HL-60 (cell line): ENCODE measurements around the gene DPH3.
"Not testable (repeated sequence)": the region's sequence is repeated elsewhere in the genome, so short reads cannot be mapped to it uniquely, and the experiment has no call there.

Source experiments
- DNase-seq, 2 experiments: peaks; one replicate each; pipeline ENCODE4 v3.0.0-alpha.2; 2010 to 2020; ENCODE audit warnings: low read depth in 1 of 2, low spot score in 1 of 2
- H3K27ac ChIP-seq: fragments of 250-450 bp; sonication (Bioruptor Pico); replicated peaks from 2 replicates; pipeline ENCODE4 v1.5.1; 2020; ENCODE audit warnings: mild to moderate bottlenecking, moderate library complexity
- H3K27me3 ChIP-seq: fragments of 250-450 bp; sonication (Bioruptor Pico); 2 replicates; pipeline ENCODE4 v1.5.1; 2021; ENCODE audit warnings: mild to moderate bottlenecking, moderate library complexity; ENCODE audit not compliant: insufficient read depth, poor library complexity, severe bottlenecking
- H3K4me3 ChIP-seq: replicated peaks from 2 replicates; pipeline ENCODE4 v1.5.1; 2011; ENCODE audit warnings: mild to moderate bottlenecking, control low read depth, low read length; ENCODE audit not compliant: insufficient read depth
- CTCF ChIP-seq: IDR thresholded peaks from one replicate; pipeline ENCODE4 v1.5.1; 2011; ENCODE audit warnings: low read length, control low read depth, inconsistent platforms; ENCODE audit not compliant: insufficient read depth
- GABPA ChIP-seq: IDR thresholded peaks from 2 replicates; pipeline ENCODE4 v1.6.1; 2012; ENCODE audit warnings: low read depth
- POLR2AphosphoS5 ChIP-seq: IDR thresholded peaks from 2 replicates; pipeline ENCODE4 v1.6.1; 2012; ENCODE audit warnings: low read depth
- REST ChIP-seq: IDR thresholded peaks from 2 replicates; pipeline ENCODE4 v1.6.1; 2012; ENCODE audit warnings: low read depth; ENCODE audit not compliant: insufficient replicate concordance
- SPI1 ChIP-seq: IDR thresholded peaks from 2 replicates; pipeline ENCODE4 v1.6.1; 2012; ENCODE audit warnings: low read depth, mild to moderate bottlenecking, borderline replicate concordance
- long read RNA-seq: library from polyadenylated mRNA; unstranded; transcript quantifications from one replicate; pipeline ENCODE4 v2.0.0, GENCODE V29; 2020

The DPH3 gene
- long read RNA-seq, transcript DPH3-201 (3 exons, 1,178 nt) = minor isoform, 20 of 283 reads
- long read RNA-seq, transcript DPH3-202 (2 exons, 3,052 nt) = minor isoform, 40 of 283 reads
- long read RNA-seq, transcript DPH3-204 (3 exons, 3,131 nt) = major isoform, 216 of 283 reads
- long read RNA-seq, partial matches to known transcripts = 1 of 283 reads
- long read RNA-seq, other reads (novel, unspliced or antisense) = 6 of 283 reads

GRCh38 chr3:16264708-16265454 lies at the start of gene DPH3, which contains the start of gene OXNAD1:
Gene DPH3, minus strand, starts transcription at chr3:16264943. Its CDS starts 67 bp downstream, at chr3:16264876.
Gene OXNAD1, plus strand, starts transcription at chr3:16265212. Its CDS starts 5,741 bp downstream, at chr3:16270953.
- H3K27ac ChIP-seq = peak within 1 kb of the TSS; percentile 91
- TF ChIP-seq CTCF (no peak), GABPA (peak; percentile 94), POLR2AphosphoS5 (peak; percentile 78), REST (no peak)
- DNase-seq = peak; percentile 99 to 100
- no peaks in the 10 kb centered on the region for H3K27me3 ChIP-seq
- peak within 1 kb of the TSS; percentile 97 for H3K4me3 ChIP-seq

- no peak for TF ChIP-seq CTCF
- no peak for TF ChIP-seq SPI1
- TF ChIP-seq REST = no peak
- no peak for TF ChIP-seq GABPA
- no peak for TF ChIP-seq POLR2AphosphoS5
- H3K27ac ChIP-seq = no peak overlapping the region
- H3K4me3 ChIP-seq = no peak overlapping the region
- peak in 1 of 2 experiments; percentile 21 for DNase-seq
- H3K27me3 ChIP-seq = no peaks in the 10 kb centered on the region
Measured at GRCh38 chr3:16313886-16314645, 49.3 kb upstream of the DPH3 start.

- TF ChIP-seq REST (no peak), POLR2AphosphoS5 (no peak), CTCF (no peak), GABPA (no peak), SPI1 (no peak; the same call in 1 of the 2 replicates)
- peak overlapping the region; percentile 28 for H3K27ac ChIP-seq
- DNase-seq = peak; percentile 50 to 84
- no peak overlapping the region for H3K4me3 ChIP-seq
- H3K27me3 ChIP-seq = no peaks in the 10 kb centered on the region
Measured at GRCh38 chr3:16311960-16312451, 47.3 kb upstream of the DPH3 start.

- H3K27me3 ChIP-seq, DNase-seq: not testable (repeated sequence)
Measured at GRCh38 chr3:16310486-16310885, 45.7 kb upstream of the DPH3 start.

More at GRCh38 chr3:16310486-16310885, 45.7 kb upstream of the DPH3 start:
- H3K27ac ChIP-seq, H3K4me3 ChIP-seq: not testable (repeated sequence)
